H54 (cell line): Measurements from ENCODE around the gene CD81.
"Not testable (repeated sequence)": the region's sequence is repeated elsewhere in the genome, so short reads cannot be mapped to it uniquely, and the experiment has no call there.

Experiments
- DNase-seq: peaks from one replicate; pipeline ENCODE4 v3.0.0; 2011; ENCODE audit warnings: low spot score, mixed read lengths; ENCODE audit not compliant: insufficient read length
- FAIRE-seq: peaks from 3 replicates; lab custom pipeline; 2011; peaks lifted over from hg19 to GRCh38; lab: Jason Lieb, UNC
- POLR2A ChIP-seq: IDR thresholded peaks from 2 replicates; pipeline ENCODE4 v1.6.1; 2011; ENCODE audit warnings: low read depth, mild to moderate bottlenecking, low read length

The CD81 gene

GRCh38 chr11:2363577-2364370, 13.3 kb upstream of the CD81 start:
- FAIRE-seq (no peak), DNase-seq (no peak)
- no peak for TF ChIP-seq POLR2A

GRCh38 chr11:2364386-2364785, 12.7 kb upstream of the CD81 start:
- not testable (repeated sequence) for DNase-seq, FAIRE-seq

- no peak for TF ChIP-seq POLR2A
- FAIRE-seq, result no peak
- no peak for DNase-seq
These were observed 11.4 kb upstream of the CD81 start for GRCh38 chr11:2365571-2366210.

GRCh38 chr11:2366276-2366675, 10.8 kb upstream of the CD81 start:
- DNase-seq (no peak), FAIRE-seq (no peak)
- TF ChIP-seq POLR2A, result no peak

GRCh38 chr11:2366733-2367132, 10.4 kb upstream of the CD81 start:
- no peak for TF ChIP-seq POLR2A
- FAIRE-seq, result no peak
- DNase-seq, result no peak

GRCh38 chr11:2367266-2368160, 9.6 kb upstream of the CD81 start:
- DNase-seq (no peak), FAIRE-seq (no peak)
- no peak for TF ChIP-seq POLR2A

- TF ChIP-seq POLR2A, result no peak
- no peak for DNase-seq
- no peak for FAIRE-seq
These were observed 8.8 kb upstream of the CD81 start for GRCh38 chr11:2368178-2368850.

- no peak for TF ChIP-seq POLR2A
- no peak for DNase-seq
- no peak for FAIRE-seq
These were observed 8.3 kb upstream of the CD81 start for GRCh38 chr11:2368851-2369180.

- no peak for TF ChIP-seq POLR2A
- FAIRE-seq (no peak), DNase-seq (no peak)
These were observed 7.8 kb upstream of the CD81 start for GRCh38 chr11:2369320-2369719.

GRCh38 chr11:2369896-2370295, 7.2 kb upstream of the CD81 start:
- DNase-seq, result no peak
- FAIRE-seq, result no peak

GRCh38 chr11:2374456-2375201, 2.5 kb upstream of the CD81 start:
- DNase-seq (no peak), FAIRE-seq (no peak)
- TF ChIP-seq POLR2A, result no peak

More at GRCh38 chr11:2369896-2370295, 7.2 kb upstream of the CD81 start:
- TF ChIP-seq POLR2A, result no peak

- no peak for FAIRE-seq
- no peak for TF ChIP-seq POLR2A
- no peak for DNase-seq
These were observed 1.7 kb upstream of the CD81 start for GRCh38 chr11:2375341-2375853.
